H1 (cell line): ENCODE results near the gene COMMD8. TPM values are rescaled to one million over a fixed set of nuclear protein-coding genes. Genes with fewer than 3 reads are reported as not detected.

ENCODE experiments used
- BRCA1 ChIP-seq: IDR thresholded peaks from 2 replicates; pipeline ENCODE4 v1.6.1; 2012; ENCODE audit warnings: low read depth, low read length, improper control_type of control experiment
- CBX5 ChIP-seq: fragments of 300-800, 300-1000 bp; sonication (generic); IDR thresholded peaks from 2 replicates; pipeline ENCODE4 v1.7.1; 2016; ENCODE audit warnings: antibody characterized with exemption, low read length, low read depth
- CHD7 ChIP-seq: fragments of 300-600 bp; sonication (generic); IDR thresholded peaks from 2 replicates; pipeline ENCODE4 v1.7.1; 2012; ENCODE audit warnings: low read length, moderate library complexity, mild to moderate bottlenecking, inconsistent platforms; ENCODE audit not compliant: insufficient replicate concordance
- JUND ChIP-seq: IDR thresholded peaks from 2 replicates; pipeline ENCODE4 v1.6.1; 2011; ENCODE audit warnings: mild to moderate bottlenecking, improper control_type of control experiment, low read length
- SP4 ChIP-seq: IDR thresholded peaks from 2 replicates; pipeline ENCODE4 v1.6.1; 2012; ENCODE audit warnings: low read length, inconsistent platforms
- polyA plus RNA-seq, 7 experiments: library from polyadenylated mRNA; depleted of rRNA in 3 of 7; stranded (reverse) in 5 of 7; unstranded in 2 of 7; fragments of >200 nt in 5 of 7; fragments of 200-250 nt in 2 of 7; gene quantifications; 1 replicate in 5 of 7; 2 replicates in 1 of 7; 4 replicates in 1 of 7; pipeline versions ENCODE4 v1.2.1 to v1.2.3, GENCODE V29; 2011 to 2013; ENCODE audit warnings: missing spikeins in 2 of 7, mixed read lengths in 2 of 7
- total RNA-seq: library from RNA; stranded (reverse); fragmentation: NEBNext Ultra II Directional; extraction: Animal tissue kit (Norgen Biotek cat#: 25700); gene quantifications from 2 replicates; pipeline ENCODE4 v1.2.1, GENCODE V29; 2021

The COMMD8 gene
- total and polyA plus RNA-seq, 2 of the 8 experiments (the other 6 are each of a cell fraction or from before 2014, with no cell fraction given) = 1.6 to 7.2 TPM

GRCh38 chr4:47485047-47485692 is 21.7 kb upstream of the COMMD8 start, which contains the start of gene ATP10D (continued):
- TF ChIP-seq SP4 (no peak), BRCA1 (no peak), JUND (no peak), CHD7 (no peak), CBX5 (no peak)
